Measurements from ENCODE around the gene PHOX2B. TPM values are rescaled to one million over a fixed set of nuclear protein-coding genes. Genes with fewer than 3 reads are reported as not detected.

The PHOX2B gene
- total RNA-seq, 1 experiment from 2014 or later: 0.09 TPM

DNA sequence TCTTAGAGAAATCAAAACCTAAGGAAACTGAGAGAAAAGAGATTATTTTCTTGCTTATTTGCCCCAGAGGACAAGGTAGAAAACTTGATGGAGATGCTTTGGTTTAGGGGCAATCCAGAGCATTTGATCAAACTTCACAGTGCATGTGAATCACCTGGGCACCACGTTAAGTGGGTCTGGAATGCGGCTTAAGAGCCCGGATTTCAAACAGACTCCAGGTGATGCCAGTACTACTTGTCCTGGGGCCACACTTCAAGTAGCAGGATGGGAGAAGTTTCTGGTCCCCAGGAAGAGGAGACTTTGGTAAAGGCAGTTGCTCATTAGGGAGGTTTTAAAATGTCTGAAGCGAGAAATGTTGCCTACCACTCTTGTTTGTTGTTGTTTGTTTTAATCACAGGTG is 51.8 kb downstream of the PHOX2B start:
- Histone ChIP-seq H3K27me3 (replicated peaks; ENCODE audit: insufficient read depth, low read depth, low read length, poor library complexity) (peaks cover 42% of the 10 kb centered on the region), H3K36me3 (ENCODE audit: insufficient read depth, low read length, poor library complexity, severe bottlenecking) (no peaks in the 10 kb centered on the region), H3K4me1 (ENCODE audit: insufficient read depth, low read length, poor library complexity, severe bottlenecking) (no peaks in the 10 kb centered on the region), H3K4me3 (ENCODE audit: low read depth, low read length, poor library complexity, severe bottlenecking) (no peak overlapping the region), H3K9me3 (ENCODE audit: low read depth, low read length, poor library complexity, severe bottlenecking) (no peaks in the 10 kb centered on the region), H3K27ac (ENCODE audit: low read depth, low read length, poor library complexity, severe bottlenecking) (no peak overlapping the region)
- no TSS peak for BruUV-seq (replicated peaks)
- ChIA-PET POLR2A (ENCODE audit: low non-redundant PET) (no interaction called here), CTCF (no interaction called here)
- TF ChIP-seq EZH2 (IDR thresholded peaks at IDR 0.05; ENCODE audit: borderline replicate concordance, low read depth, low read length, poor library complexity, severe bottlenecking) (no peak), CTCF (conservative IDR thresholded peaks at IDR 0.05; ENCODE audit: low read depth, low read length) (no peak)
- intact Hi-C loops (cut with micrococcal nuclease; ENCODE audit: unreplicated experiment): no loop called here
- no peak for DNase-seq (ENCODE audit: low spot score)

- no peak overlapping the region for H3K27ac ChIP-seq (ENCODE audit: low read depth, low read length, poor library complexity, severe bottlenecking)
- no peak overlapping the region for H3K4me3 ChIP-seq (ENCODE audit: low read depth, low read length, poor library complexity, severe bottlenecking)
- no peaks in the 10 kb centered on the region for H3K4me1 ChIP-seq (ENCODE audit: insufficient read depth, low read length, poor library complexity, severe bottlenecking)
- intact Hi-C loops (cut with micrococcal nuclease; ENCODE audit: unreplicated experiment): no loop called here
- H3K36me3 ChIP-seq (ENCODE audit: insufficient read depth, low read length, poor library complexity, severe bottlenecking): no peaks in the 10 kb centered on the region
- ChIA-PET POLR2A (ENCODE audit: low non-redundant PET) (no interaction called here), CTCF (no interaction called here)
- TF ChIP-seq EZH2 (IDR thresholded peaks at IDR 0.05; ENCODE audit: borderline replicate concordance, low read depth, low read length, poor library complexity, severe bottlenecking): no peak
- no peak for TF ChIP-seq CTCF (conservative IDR thresholded peaks at IDR 0.05; ENCODE audit: low read depth, low read length)
- H3K9me3 ChIP-seq (ENCODE audit: low read depth, low read length, poor library complexity, severe bottlenecking): no peaks in the 10 kb centered on the region
- peaks cover 36% of the 10 kb centered on the region for H3K27me3 ChIP-seq (replicated peaks; ENCODE audit: insufficient read depth, low read depth, low read length, poor library complexity)
- no TSS peak for BruUV-seq (replicated peaks)
- peak; percentile 28 for DNase-seq (ENCODE audit: low spot score)
Measured at GRCh38 chr4:41696131-41696530, 52.4 kb downstream of the PHOX2B start.

Other genes with a start within 250 kb of the PHOX2B start
- 4.0 and 4.2 TPM in 2 replicates for gene LIMCH1, start 210.6 kb downstream of the PHOX2B start, total RNA-seq (2021)
- 88.2 and 104 TPM in 2 replicates for gene TMEM33, start 186.7 kb upstream of the PHOX2B start, total RNA-seq (2021)
- 0.26 and 0.41 TPM in 2 replicates for gene DCAF4L1, start 233.0 kb upstream of the PHOX2B start, total RNA-seq (2021)
- gene SLC30A9, start 241.8 kb upstream of the PHOX2B start, total RNA-seq (2021): 55.8 and 62.4 TPM in 2 replicates

Data from A673 (cell line).